GM10266 (cell line): ENCODE results near the gene HS6ST3.

Experiments used
- DNase-seq: peaks from one replicate; pipeline ENCODE4 v3.0.0; 2012; ENCODE audit errors: extremely low spot score
- CTCF ChIP-seq: IDR thresholded peaks from 2 replicates; pipeline ENCODE4 v1.5.1; 2012; ENCODE audit warnings: mild to moderate bottlenecking, low read depth; ENCODE audit not compliant: control insufficient read depth, insufficient read depth; ENCODE audit errors: missing control alignments

The HS6ST3 gene

GRCh38 chr13:96273196-96273595 is 183.3 kb downstream of the HS6ST3 start:
- no peak for DNase-seq
- no peak for TF ChIP-seq CTCF

- DNase-seq = no peak
- no peak for TF ChIP-seq CTCF
Measured at GRCh38 chr13:96274046-96274445, 184.1 kb downstream of the HS6ST3 start.

GRCh38 chr13:96279904-96280303 is 190.0 kb downstream of the HS6ST3 start:
- no peak for TF ChIP-seq CTCF
- DNase-seq = no peak

GRCh38 chr13:96284971-96285370 is 195.1 kb downstream of the HS6ST3 start:
- no peak for DNase-seq
- TF ChIP-seq CTCF = no peak

GRCh38 chr13:96285729-96286128 is 195.8 kb downstream of the HS6ST3 start:
- TF ChIP-seq CTCF = no peak
- no peak for DNase-seq

- TF ChIP-seq CTCF = no peak
- DNase-seq = no peak
Measured at GRCh38 chr13:96294930-96295881, 205.3 kb downstream of the HS6ST3 start.

- no peak for TF ChIP-seq CTCF
- DNase-seq = no peak
Measured at GRCh38 chr13:96297360-96297759, 207.5 kb downstream of the HS6ST3 start.
